B cell (primary cell): ENCODE measurements around the gene AP5S1.

Source experiments
- EZH2 ChIP-seq: IDR thresholded peaks from 2 replicates; pipeline ENCODE4 v1.6.1; 2012; ENCODE audit warnings: borderline replicate concordance, low read depth, mild to moderate bottlenecking, moderate library complexity, low read length; ENCODE audit not compliant: insufficient read depth, poor library complexity, severe bottlenecking
- TF ChIP-seq, protein P1 (sequence below): fragments of 200-600 bp; IDR thresholded peaks from one replicate; pipeline ENCODE4 v1.8.0; 2022; ENCODE audit warnings: antibody characterized with exemption, mild to moderate bottlenecking

DNA sequence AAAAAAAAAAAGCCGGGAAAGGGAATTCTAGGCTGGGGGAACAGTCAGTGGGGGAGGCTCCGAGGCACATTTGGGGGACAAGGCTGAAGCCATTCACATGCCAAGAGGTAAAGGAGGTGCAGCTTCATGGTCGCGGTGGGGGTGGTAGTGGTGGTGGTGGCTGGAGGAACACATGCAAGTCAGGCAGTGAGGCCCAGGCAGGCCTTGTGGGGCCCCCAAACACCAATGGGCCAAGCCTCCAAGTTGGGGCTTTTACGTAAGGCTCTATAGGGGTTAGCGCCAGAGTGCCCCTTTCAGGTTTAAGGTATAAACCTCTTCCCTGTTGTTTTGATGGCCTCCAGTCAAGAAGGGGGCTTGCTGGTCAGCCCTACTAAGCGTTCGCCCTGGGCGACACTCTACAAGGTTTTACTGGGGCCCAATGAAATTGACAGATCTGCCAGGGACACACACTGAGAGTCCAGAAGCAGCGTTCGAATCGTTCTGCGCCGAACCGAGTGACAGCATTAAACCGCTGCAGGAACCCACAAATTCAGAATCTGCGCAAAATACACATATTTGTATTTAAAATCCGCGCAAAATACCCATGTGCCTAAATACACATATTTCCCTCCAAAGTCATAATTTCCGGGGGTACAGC lies 818 bp upstream of the AP5S1 start:
- TF ChIP-seq EZH2 = no peak
- TF ChIP-seq, protein P1, sequence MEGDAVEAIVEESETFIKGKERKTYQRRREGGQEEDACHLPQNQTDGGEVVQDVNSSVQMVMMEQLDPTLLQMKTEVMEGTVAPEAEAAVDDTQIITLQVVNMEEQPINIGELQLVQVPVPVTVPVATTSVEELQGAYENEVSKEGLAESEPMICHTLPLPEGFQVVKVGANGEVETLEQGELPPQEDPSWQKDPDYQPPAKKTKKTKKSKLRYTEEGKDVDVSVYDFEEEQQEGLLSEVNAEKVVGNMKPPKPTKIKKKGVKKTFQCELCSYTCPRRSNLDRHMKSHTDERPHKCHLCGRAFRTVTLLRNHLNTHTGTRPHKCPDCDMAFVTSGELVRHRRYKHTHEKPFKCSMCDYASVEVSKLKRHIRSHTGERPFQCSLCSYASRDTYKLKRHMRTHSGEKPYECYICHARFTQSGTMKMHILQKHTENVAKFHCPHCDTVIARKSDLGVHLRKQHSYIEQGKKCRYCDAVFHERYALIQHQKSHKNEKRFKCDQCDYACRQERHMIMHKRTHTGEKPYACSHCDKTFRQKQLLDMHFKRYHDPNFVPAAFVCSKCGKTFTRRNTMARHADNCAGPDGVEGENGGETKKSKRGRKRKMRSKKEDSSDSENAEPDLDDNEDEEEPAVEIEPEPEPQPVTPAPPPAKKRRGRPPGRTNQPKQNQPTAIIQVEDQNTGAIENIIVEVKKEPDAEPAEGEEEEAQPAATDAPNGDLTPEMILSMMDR = no peak
